ENCODE results near the gene KLHL20. TPM values are rescaled to one million over a fixed set of nuclear protein-coding genes. Genes with fewer than 3 reads are reported as not detected.
"Not testable (repeated sequence)": the region's sequence is repeated elsewhere in the genome, so short reads cannot be mapped to it uniquely, and the experiment has no call there.

Gene KLHL20
- total RNA-seq, 4 donors from 2014 or later: 7.2 to 82.6 (median 51.9) TPM

- H3K36me3 ChIP-seq: no peaks in the 10 kb centered on the region
- no peak for DNase-seq
- H3K4me3 ChIP-seq: no peak overlapping the region
- H3K9me3 ChIP-seq: no peaks in the 10 kb centered on the region
- no peaks in the 10 kb centered on the region for H3K4me1 ChIP-seq
- TF ChIP-seq CTCF (IDR thresholded peaks at IDR 0.05) (no peak), POLR2A (IDR thresholded peaks at IDR 0.05) (no peak)
- intact Hi-C loops (cut with DNase I; ENCODE audit: low total_unique reads): no loop called here
- H3K27ac ChIP-seq: no peak overlapping the region
- H3K27me3 ChIP-seq: no peaks in the 10 kb centered on the region
Observed at GRCh38 chr1:173705117-173705516, 9.7 kb upstream of the KLHL20 start.

- Histone ChIP-seq H3K4me3 (no peak overlapping the region), H3K27me3 (no peaks in the 10 kb centered on the region), H3K36me3 (no peaks in the 10 kb centered on the region), H3K9me3 (no peaks in the 10 kb centered on the region), H3K27ac (no peak overlapping the region), H3K4me1 (no peaks in the 10 kb centered on the region)
- no peak for TF ChIP-seq CTCF (IDR thresholded peaks at IDR 0.05)
- no peak for TF ChIP-seq POLR2A (IDR thresholded peaks at IDR 0.05)
- DNase-seq: no peak
- intact Hi-C loops (cut with DNase I; ENCODE audit: low total_unique reads): no loop called here
Observed at GRCh38 chr1:173708787-173709186, 6.0 kb upstream of the KLHL20 start.

- Histone ChIP-seq H3K4me3 (peak overlapping the region; percentile 69 to 89), H3K9me3 (no peaks in the 10 kb centered on the region), H3K27ac (peak overlapping the region; percentile 84 to 87), H3K36me3 (no peaks in the 10 kb centered on the region), H3K27me3 (no peaks in the 10 kb centered on the region), H3K4me1 (no peaks in the 10 kb centered on the region)
- DNase-seq: no peak
- intact Hi-C loops (cut with DNase I; ENCODE audit: low total_unique reads): no loop called here
- no peak for TF ChIP-seq CTCF (IDR thresholded peaks at IDR 0.05)
- TF ChIP-seq POLR2A (IDR thresholded peaks at IDR 0.05): no peak
Observed at GRCh38 chr1:173714441-173714758, 381 bp upstream of the KLHL20 start.

GRCh38 chr1:173715538-173715844 is 710 bp downstream of the KLHL20 start:
- Histone ChIP-seq H3K4me3 (peak overlapping the region; percentile 69 to 89), H3K27ac (peak overlapping the region; percentile 84 to 87), H3K27me3 (no peaks in the 10 kb centered on the region), H3K9me3 (no peaks in the 10 kb centered on the region), H3K36me3 (no peaks in the 10 kb centered on the region), H3K4me1 (no peaks in the 10 kb centered on the region)
- no peak for DNase-seq
- no peak for TF ChIP-seq CTCF (IDR thresholded peaks at IDR 0.05)
- TF ChIP-seq POLR2A (IDR thresholded peaks at IDR 0.05): no peak
- intact Hi-C loops (cut with DNase I; ENCODE audit: low total_unique reads): no loop called here

GRCh38 chr1:173717238-173717637 is 2.5 kb downstream of the KLHL20 start:
- DNase-seq: no peak
- TF ChIP-seq POLR2A (IDR thresholded peaks at IDR 0.05) (no peak), CTCF (IDR thresholded peaks at IDR 0.05) (no peak)
- intact Hi-C loops (cut with DNase I; ENCODE audit: low total_unique reads): no loop called here

GRCh38 chr1:173731331-173731730 is 16.6 kb downstream of the KLHL20 start:
- H3K4me3 ChIP-seq; H3K4me1 ChIP-seq; H3K36me3 ChIP-seq; H3K27ac ChIP-seq; H3K9me3 ChIP-seq; intact Hi-C loops (cut with DNase I; ENCODE audit: low total_unique reads); DNase-seq; H3K27me3 ChIP-seq: not testable (repeated sequence)

More at GRCh38 chr1:173717238-173717637, 2.5 kb downstream of the KLHL20 start:
- no peak overlapping the region for H3K27ac ChIP-seq
- no peaks in the 10 kb centered on the region for H3K36me3 ChIP-seq
- no peaks in the 10 kb centered on the region for H3K4me1 ChIP-seq
- no peaks in the 10 kb centered on the region for H3K9me3 ChIP-seq
- H3K27me3 ChIP-seq: no peaks in the 10 kb centered on the region
- H3K4me3 ChIP-seq: no peak overlapping the region

Data from uterus (tissue), 4 donors.